HepG2 (cell line): ENCODE data around the gene CRADD. TPM values are rescaled to one million over a fixed set of nuclear protein-coding genes. Genes with fewer than 3 reads are reported as not detected.

Experiments
- ATAC-seq: fragments of 200-7000 bp; cut with Tn5 transposase; 3 replicates; pipeline ENCODE4 v1.9.1; 2020; ENCODE audit warnings: mild to moderate bottlenecking, moderate library complexity
- BruUV-seq: library from RNA; stranded (reverse); fragments of 400-500 nt; replicated peaks from 2 replicates; lab custom pipeline; 2021; lab: Mats Ljungman, UMichigan
- CTCF ChIA-PET: fragments of 300-600 bp; formaldehyde crosslinking; extraction: SDS; loops from one replicate; lab custom pipeline; 2021; ENCODE audit warnings: low total read pairs, inconsistent platforms, low intra/inter-chr PET ratio; lab: Yijun Ruan, JAX
- POLR2A ChIA-PET: fragments of 350-600 bp; sonication (Branson Sonifier 250); formaldehyde crosslinking; loops from one replicate; lab custom pipeline; 2020; ENCODE audit warnings: antibody characterized with exemption, inconsistent platforms; lab: Yijun Ruan, JAX
- DNase-seq: peaks from one replicate; pipeline ENCODE4 v3.0.0-alpha.2; 2015; ENCODE audit warnings: low spot score
- FAIRE-seq: peaks from 3 replicates; lab custom pipeline; 2011; peaks lifted over from hg19 to GRCh38; lab: Jason Lieb, UNC
- H2AFZ ChIP-seq: one replicate; pipeline ENCODE4 v1.6.1; 2011; ENCODE audit warnings: low read length, inconsistent platforms
- H3K27ac ChIP-seq: fragments of 300-600 bp; 3 replicates; pipeline ENCODE4 v1.8.0; 2011; ENCODE audit warnings: mixed run types, mild to moderate bottlenecking, mixed read lengths, low read length, inconsistent platforms; ENCODE audit not compliant: insufficient read depth; ENCODE audit errors: extremely low read length
- H3K27me3 ChIP-seq, 2 experiments: fragments of 200-600 bp in 1 of 2; 2 replicates in 1 of 2; 3 replicates in 1 of 2; pipeline versions ENCODE4 v1.6.0 to v1.8.0; 2011; ENCODE audit warnings: low read length in 2 of 2, mild to moderate bottlenecking in 2 of 2, moderate library complexity in 2 of 2, inconsistent platforms in 1 of 2; ENCODE audit not compliant: insufficient read depth in 2 of 2, control insufficient read depth in 1 of 2
- H3K36me3 ChIP-seq, 2 experiments: fragments of 200-600 bp in 1 of 2; replicated peaks in 1 of 2; 2 replicates in 1 of 2; 3 replicates in 1 of 2; pipeline versions ENCODE4 v1.5.1 to v1.8.0; 2011; ENCODE audit warnings: low read length in 2 of 2, inconsistent platforms in 1 of 2; ENCODE audit not compliant: insufficient read depth in 2 of 2, control insufficient read depth in 1 of 2
- H3K4me1 ChIP-seq: 2 replicates; pipeline ENCODE4 v1.5.1; 2012; ENCODE audit warnings: low read length, inconsistent platforms; ENCODE audit not compliant: insufficient read depth
- H3K4me2 ChIP-seq: 2 replicates; pipeline ENCODE4 v1.6.0; 2011; ENCODE audit warnings: low read depth, low read length, inconsistent platforms
- H3K4me3 ChIP-seq, 3 experiments: fragments of 200-600 bp in 1 of 3; sonication (generic), shearing (Covaris generic) in 1 of 3; replicated peaks in 1 of 3; 2 replicates each; pipeline ENCODE4 v1.5.1; 2011 to 2016; ENCODE audit warnings: low read length in 3 of 3, inconsistent platforms in 2 of 3, low read depth in 2 of 3, mild to moderate bottlenecking in 2 of 3, control low read depth in 1 of 3, mixed read lengths in 1 of 3; ENCODE audit not compliant: insufficient read depth in 1 of 3
- H3K79me2 ChIP-seq: one replicate; pipeline ENCODE4 v1.6.1; 2011; ENCODE audit warnings: low read length, inconsistent platforms; ENCODE audit not compliant: insufficient read depth
- H3K9ac ChIP-seq: 2 replicates; pipeline ENCODE4 v1.6.0; 2011; ENCODE audit warnings: mild to moderate bottlenecking, low read depth, low read length, inconsistent platforms; ENCODE audit not compliant: insufficient read depth
- H3K9me3 ChIP-seq: 2 replicates; pipeline ENCODE4 v1.5.1; 2012; ENCODE audit warnings: mild to moderate bottlenecking, low read length
- H4K20me1 ChIP-seq: 2 replicates; pipeline ENCODE4 v1.6.0; 2011; ENCODE audit warnings: inconsistent platforms, mild to moderate bottlenecking, low read length, moderate library complexity; ENCODE audit not compliant: insufficient read depth
- FOXA3 ChIP-seq: IDR thresholded peaks from 2 replicates; pipeline ENCODE4 v1.6.1; 2016; ENCODE audit warnings: missing genetic modification reagents, missing compliant biosample characterization
- HMGA1 ChIP-seq: sonication (generic); formaldehyde crosslinking; conservative IDR thresholded peaks from 2 replicates; pipeline ENCODE4 v1.4.0; 2020; ENCODE audit warnings: missing genetic modification reagents
- HNF1B ChIP-seq: sonication (generic); formaldehyde crosslinking; IDR thresholded peaks from 2 replicates; pipeline ENCODE4 v1.5.1; 2020; ENCODE audit warnings: mild to moderate bottlenecking, moderate library complexity, missing genetic modification reagents
- IRF2 ChIP-seq: IDR thresholded peaks from 2 replicates; pipeline ENCODE4 v1.6.1; 2018; ENCODE audit warnings: missing genetic modification reagents, missing compliant biosample characterization
- NFYC ChIP-seq: IDR thresholded peaks from 2 replicates; pipeline ENCODE4 v1.6.1; 2016; ENCODE audit warnings: missing genetic modification reagents, missing compliant biosample characterization
- PAWR ChIP-seq: sonication (generic); formaldehyde crosslinking; IDR thresholded peaks from 2 replicates; pipeline ENCODE4 v1.4.0; 2020; ENCODE audit warnings: missing genetic modification reagents, mild to moderate bottlenecking, borderline replicate concordance
- SOX13 ChIP-seq, 3 experiments: fragments of 450-650 bp in 1 of 3; sonication (generic) in 1 of 3; formaldehyde crosslinking in 1 of 3; IDR thresholded peaks in 2 of 3; conservative IDR thresholded peaks in 1 of 3; 2 replicates each; pipeline versions ENCODE4 v1.5.0 to v1.6.1; 2016 to 2020; ENCODE audit warnings: antibody characterized with exemption in 1 of 3, mild to moderate bottlenecking in 1 of 3, missing compliant biosample characterization in 1 of 3, missing genetic modification reagents in 1 of 3, moderate library complexity in 1 of 3
- TOPORS ChIP-seq: sonication (generic); formaldehyde crosslinking; IDR thresholded peaks from 2 replicates; pipeline ENCODE4 v1.8.0; 2023; ENCODE audit warnings: mild to moderate bottlenecking, missing genetic modification reagents
- ZNF746 ChIP-seq: sonication (generic); formaldehyde crosslinking; IDR thresholded peaks from 2 replicates; pipeline ENCODE4 v1.8.0; 2022; ENCODE audit warnings: mild to moderate bottlenecking, missing genetic modification reagents
- WGBS: methylation state at CpG from one replicate; pipeline ENCODE4 v1.1.6; 2017; ENCODE audit warnings: low lambda C conversion rate; 5-methylcytosine and 5-hydroxymethylcytosine counted together
- in situ Hi-C: cut with HindIII; loops from 2 replicates; pipeline ENCODE4 v1.10.0; 2017; ENCODE audit warnings: low pct_unique_long_range_greater_than_20kb; ENCODE audit not compliant: extremely low pct_ligation_motif_present
- intact Hi-C: fragments of 100-400 bp; cut with micrococcal nuclease; formaldehyde crosslinking; loops from one replicate; pipeline ENCODE4 v1.10.0; 2022; ENCODE audit not compliant: unreplicated experiment
- polyA plus RNA-seq, 8 experiments: library from polyadenylated mRNA; depleted of rRNA in 3 of 8; stranded (reverse) in 7 of 8; unstranded in 1 of 8; fragments of >200 nt; fragmentation: Illumina TruSeq in 4 of 8; extraction: Trizol in 4 of 8; gene quantifications; 2 replicates each; pipeline versions ENCODE4 v1.2.1 to v1.2.3, GENCODE V29; 2011 to 2016; ENCODE audit warnings: low read depth in 4 of 8, missing spikeins in 1 of 8, mixed read lengths in 1 of 8; ENCODE audit not compliant: insufficient read depth in 1 of 8
- total RNA-seq, 5 experiments: library from RNA; depleted of rRNA; stranded (reverse); fragments of >200 nt; fragmentation: Illumina TruSeq; extraction: Trizol; gene quantifications; 2 replicates each; pipeline ENCODE4 v1.2.3, GENCODE V29; 2016; ENCODE audit warnings: low read depth in 1 of 5
- TF ChIP-seq, protein P1 (sequence below): sonication (generic); formaldehyde crosslinking; IDR thresholded peaks from 2 replicates; pipeline ENCODE4 v1.8.0; 2022; ENCODE audit warnings: missing genetic modification reagents, low read depth, mild to moderate bottlenecking, borderline replicate concordance

The CRADD gene
- total and polyA plus RNA-seq, 2 of the 13 experiments (the other 11 are each of a cell fraction or from before 2014, with no cell fraction given): 12.4 to 18.8 TPM

- H3K9me3 ChIP-seq: no peaks in the 10 kb centered on the region
- DNase-seq (no peak), ATAC-seq (no peak), FAIRE-seq (no peak)
- no peaks in the 10 kb centered on the region for H3K79me2 ChIP-seq
- H3K36me3 ChIP-seq: no peaks in the 10 kb centered on the region
- H3K27me3 ChIP-seq: no peaks in the 10 kb centered on the region
- in situ Hi-C loops (no loop called here), intact Hi-C loops (no loop called here)
- no peaks in the 10 kb centered on the region for H4K20me1 ChIP-seq
- 96% methylated on average over 2 of the region's 2 CpGs for WGBS
- H3K4me2 ChIP-seq: no peak overlapping the region
- ChIA-PET CTCF (no interaction called here), POLR2A (no interaction called here)
- TF ChIP-seq HNF1B (no peak), SOX13 (IDR thresholded peaks at IDR 0.05) (no peak), SOX13 (CRISPR knock-in tag; conservative IDR thresholded peaks at IDR 0.05 in 1 of 2, IDR thresholded peaks at IDR 0.05 in 1 of 2) (no peak), TOPORS (CRISPR knock-in tag) (no peak), IRF2 (CRISPR knock-in tag) (no peak), NFYC (CRISPR knock-in tag) (no peak), PAWR (no peak), ZNF746 (CRISPR knock-in tag) (no peak), FOXA3 (no peak), HMGA1 (CRISPR knock-in tag) (no peak)
- TF ChIP-seq, protein P1, sequence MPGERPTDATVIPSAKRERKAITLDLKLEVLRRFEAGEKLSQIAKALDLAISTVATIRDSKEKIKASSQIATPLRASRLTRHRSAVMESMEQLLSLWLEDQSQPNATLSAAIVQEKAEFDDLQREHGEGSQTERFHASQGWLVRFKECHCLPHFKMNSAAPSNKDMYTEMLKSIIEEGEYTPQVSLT (CRISPR knock-in tag): no peak
- peaks cover 14% of the 10 kb centered on the region for H3K4me1 ChIP-seq
- H3K4me3 ChIP-seq: no peak overlapping the region
- no peak overlapping the region for H3K9ac ChIP-seq
- H2AFZ ChIP-seq: no peak overlapping the region
- H3K27ac ChIP-seq: no peak overlapping the region
- BruUV-seq: no TSS peak
Observed at GRCh38 chr12:93794738-93795137, 117.6 kb downstream of the CRADD start.
